HuH-7 (cell line): ENCODE data around the gene CST6.

Source experiments
- DNase-seq: peaks from one replicate; pipeline ENCODE4 v3.0.0; 2011; ENCODE audit warnings: low spot score

Gene CST6

GRCh38 chr11:66011785-66012303, at the start of gene CST6:
CST6 (plus strand) TSS chr11:66012008; CDS start chr11:66012045, 37 bp downstream.
- no peak for DNase-seq

GRCh38 chr11:65962141-65962564, 49.7 kb upstream of the CST6 start:
- no peak for DNase-seq

- no peak for DNase-seq
Measured at GRCh38 chr11:65964906-65965305, 46.9 kb upstream of the CST6 start.

- no peak for DNase-seq
Measured at GRCh38 chr11:65965986-65966762, 45.6 kb upstream of the CST6 start.

GRCh38 chr11:65967329-65967934, 44.4 kb upstream of the CST6 start:
- DNase-seq, result no peak

GRCh38 chr11:65968600-65969482, 43.0 kb upstream of the CST6 start:
- no peak for DNase-seq

GRCh38 chr11:65972116-65972515, 39.7 kb upstream of the CST6 start:
- DNase-seq, result no peak

- DNase-seq, result no peak
Measured at GRCh38 chr11:65973439-65974110, 38.2 kb upstream of the CST6 start.

- no peak for DNase-seq
Measured at GRCh38 chr11:65975771-65976170, 36.0 kb upstream of the CST6 start.

GRCh38 chr11:65976216-65977176, 35.3 kb upstream of the CST6 start:
- no peak for DNase-seq

- no peak for DNase-seq
Measured at GRCh38 chr11:65977621-65978390, 34.0 kb upstream of the CST6 start.

GRCh38 chr11:65978391-65979238, 33.2 kb upstream of the CST6 start:
- no peak for DNase-seq

- no peak for DNase-seq
Measured at GRCh38 chr11:65979261-65979759, 32.5 kb upstream of the CST6 start.

- no peak for DNase-seq
Measured at GRCh38 chr11:65981101-65981740, 30.6 kb upstream of the CST6 start.

GRCh38 chr11:65981972-65982823, 29.6 kb upstream of the CST6 start:
- no peak for DNase-seq

GRCh38 chr11:65982824-65983588, 28.8 kb upstream of the CST6 start:
- DNase-seq, result no peak
